Measurements from ENCODE around the gene EPB41L3. TPM values are rescaled to one million over a fixed set of nuclear protein-coding genes. Genes with fewer than 3 reads are reported as not detected.

Gene EPB41L3
- total RNA-seq, 1 experiment from 2014 or later = 16.1 TPM

DNA sequence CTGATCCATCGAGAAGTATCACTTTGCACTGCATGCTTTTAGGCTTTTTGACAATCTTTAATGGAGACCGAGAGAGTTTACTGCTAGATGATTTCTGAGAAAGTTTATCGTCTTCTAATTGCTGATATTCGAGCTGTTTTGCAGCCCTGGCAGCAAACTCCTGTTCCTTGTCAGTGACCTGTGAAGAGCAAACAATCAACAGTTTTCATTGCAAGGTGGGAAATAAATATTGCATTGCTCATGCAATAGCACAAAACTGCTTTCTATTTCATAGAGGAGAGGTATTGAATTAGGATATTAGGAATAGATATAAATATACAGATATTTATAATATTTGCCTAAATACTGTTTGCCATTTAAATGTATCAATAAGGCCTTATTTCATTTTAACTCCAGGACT is 65.5 kb downstream of the EPB41L3 start:
- Histone ChIP-seq H2BK12ac (ENCODE audit: insufficient read length, low read depth, low read length) (no peak overlapping the region), H2BK5ac (ENCODE audit: insufficient read length, low read length) (no peak overlapping the region), H3K79me1 (ENCODE audit: insufficient read depth, low read depth, low read length, poor library complexity, severe bottlenecking) (no peaks in the 10 kb centered on the region), H3K4ac (ENCODE audit: low read depth, low read length) (no peak overlapping the region), H3K4me2 (ENCODE audit: insufficient read depth, insufficient read length, low read length) (no peak overlapping the region), H3K18ac (ENCODE audit: insufficient read length, low read depth, low read length) (no peak overlapping the region), H3K9me3 (ENCODE audit: control insufficient read depth, low read depth, low read length) (no peaks in the 10 kb centered on the region), H4K8ac (replicated peaks; ENCODE audit: insufficient read length, low read depth, low read length) (no peak overlapping the region), H3K23ac (ENCODE audit: insufficient read length, low read depth, low read length) (no peak overlapping the region), H3K23me2 (ENCODE audit: insufficient read length, low read depth, low read length, poor library complexity, severe bottlenecking) (no peaks in the 10 kb centered on the region), H3K27me3 (ENCODE audit: insufficient read depth, low read length) (no peaks in the 10 kb centered on the region), H2BK120ac (ENCODE audit: low read depth, low read length, poor library complexity, severe bottlenecking) (no peak overlapping the region), H3K14ac (ENCODE audit: insufficient read depth, low read length) (no peak overlapping the region), H4K5ac (ENCODE audit: insufficient read length, low read depth, low read length) (no peak overlapping the region), H2BK20ac (ENCODE audit: low read depth, low read length, poor library complexity, severe bottlenecking) (no peak overlapping the region), H3K9ac (ENCODE audit: extremely low read depth, insufficient read length, low read length) (no peak overlapping the region), H3K56ac (ENCODE audit: insufficient read length, low read depth, low read length) (no peak overlapping the region), H4K20me1 (ENCODE audit: control insufficient read depth, insufficient read depth, insufficient read length) (no peaks in the 10 kb centered on the region), H3K4me1 (ENCODE audit: insufficient read depth, low read length) (peaks cover 4% of the 10 kb centered on the region), H2BK15ac (ENCODE audit: low read depth, low read length) (no peak overlapping the region), H3K79me2 (ENCODE audit: insufficient read depth, low read length) (no peaks in the 10 kb centered on the region), H2AK5ac (ENCODE audit: insufficient read length, low read length) (no peak overlapping the region), H3T11ph (ENCODE audit: low read length) (no peak overlapping the region), H4K91ac (ENCODE audit: insufficient read length, low read depth, low read length) (no peak overlapping the region), H3K27ac (ENCODE audit: insufficient read length, low read depth, low read length) (no peak overlapping the region), H2AFZ (ENCODE audit: low read length) (no peak overlapping the region)
- TF ChIP-seq, protein P1, sequence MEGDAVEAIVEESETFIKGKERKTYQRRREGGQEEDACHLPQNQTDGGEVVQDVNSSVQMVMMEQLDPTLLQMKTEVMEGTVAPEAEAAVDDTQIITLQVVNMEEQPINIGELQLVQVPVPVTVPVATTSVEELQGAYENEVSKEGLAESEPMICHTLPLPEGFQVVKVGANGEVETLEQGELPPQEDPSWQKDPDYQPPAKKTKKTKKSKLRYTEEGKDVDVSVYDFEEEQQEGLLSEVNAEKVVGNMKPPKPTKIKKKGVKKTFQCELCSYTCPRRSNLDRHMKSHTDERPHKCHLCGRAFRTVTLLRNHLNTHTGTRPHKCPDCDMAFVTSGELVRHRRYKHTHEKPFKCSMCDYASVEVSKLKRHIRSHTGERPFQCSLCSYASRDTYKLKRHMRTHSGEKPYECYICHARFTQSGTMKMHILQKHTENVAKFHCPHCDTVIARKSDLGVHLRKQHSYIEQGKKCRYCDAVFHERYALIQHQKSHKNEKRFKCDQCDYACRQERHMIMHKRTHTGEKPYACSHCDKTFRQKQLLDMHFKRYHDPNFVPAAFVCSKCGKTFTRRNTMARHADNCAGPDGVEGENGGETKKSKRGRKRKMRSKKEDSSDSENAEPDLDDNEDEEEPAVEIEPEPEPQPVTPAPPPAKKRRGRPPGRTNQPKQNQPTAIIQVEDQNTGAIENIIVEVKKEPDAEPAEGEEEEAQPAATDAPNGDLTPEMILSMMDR (conservative IDR thresholded peaks at IDR 0.05) = no peak
- no CpG with 5 or more reads among the region's 4 CpGs for WGBS (ENCODE audit: extremely low coverage, insufficient read length, low lambda C conversion rate)
- Mint-ChIP-seq H3K4me3 (no peak overlapping the region), H3K27me3 (ENCODE audit: low read depth) (no peaks in the 10 kb centered on the region), H3K36me3 (ENCODE audit: insufficient read depth in 1 of 3, low read depth in 3 of 3) (peaks cover 0 to 15% (median 4%) of the 10 kb centered on the region in 3 experiments; a peak in 4 of 7 replicates), H3K4me1 (peaks cover 45 to 53% of the 10 kb centered on the region in 2 experiments), H3K27ac (no peak overlapping the region), H3K9me3 (peaks cover 0 to 3% of the 10 kb centered on the region in 2 experiments; a peak in 1 of 5 replicates)
- no peak for DNase-seq

Data from H9 (cell line).